Measurements from ENCODE around the gene TNRC6C.
"Not testable (repeated sequence)": the region's sequence is repeated elsewhere in the genome, so short reads cannot be mapped to it uniquely, and the experiment has no call there.

Gene TNRC6C

DNA sequence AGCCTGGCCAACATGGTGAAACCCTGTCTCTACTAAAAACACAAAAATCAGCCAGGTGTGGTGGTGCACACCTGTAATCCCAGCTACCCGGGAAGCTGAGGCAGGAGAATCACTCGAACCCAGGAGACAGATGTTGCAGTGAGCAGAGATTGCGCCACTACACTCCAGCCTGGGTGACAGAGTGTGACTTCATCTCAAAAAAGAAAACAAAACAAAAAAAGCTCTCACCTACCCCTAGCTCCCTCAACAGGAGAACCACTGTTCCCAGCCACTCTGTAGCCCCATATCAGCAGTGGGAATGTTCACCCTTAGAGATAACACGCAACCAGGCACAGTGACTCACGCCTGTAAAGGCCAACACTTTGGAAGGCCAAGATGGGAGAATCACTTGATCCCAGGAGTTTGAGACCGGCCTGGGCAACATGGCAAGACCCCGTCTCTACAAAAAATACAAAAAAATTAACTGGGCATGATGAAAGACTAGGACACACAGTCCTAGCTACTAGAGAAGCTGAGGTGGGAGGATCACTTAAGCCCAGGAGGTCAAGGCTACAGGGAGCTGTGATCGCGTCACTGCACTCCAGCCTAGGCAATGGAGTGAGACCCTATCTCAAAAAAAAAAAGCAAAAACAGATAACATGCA lies 177.5 kb downstream of the TNRC6C start:
- no peak for DNase-seq (ENCODE audit: low read depth in 3 of 3)

DNA sequence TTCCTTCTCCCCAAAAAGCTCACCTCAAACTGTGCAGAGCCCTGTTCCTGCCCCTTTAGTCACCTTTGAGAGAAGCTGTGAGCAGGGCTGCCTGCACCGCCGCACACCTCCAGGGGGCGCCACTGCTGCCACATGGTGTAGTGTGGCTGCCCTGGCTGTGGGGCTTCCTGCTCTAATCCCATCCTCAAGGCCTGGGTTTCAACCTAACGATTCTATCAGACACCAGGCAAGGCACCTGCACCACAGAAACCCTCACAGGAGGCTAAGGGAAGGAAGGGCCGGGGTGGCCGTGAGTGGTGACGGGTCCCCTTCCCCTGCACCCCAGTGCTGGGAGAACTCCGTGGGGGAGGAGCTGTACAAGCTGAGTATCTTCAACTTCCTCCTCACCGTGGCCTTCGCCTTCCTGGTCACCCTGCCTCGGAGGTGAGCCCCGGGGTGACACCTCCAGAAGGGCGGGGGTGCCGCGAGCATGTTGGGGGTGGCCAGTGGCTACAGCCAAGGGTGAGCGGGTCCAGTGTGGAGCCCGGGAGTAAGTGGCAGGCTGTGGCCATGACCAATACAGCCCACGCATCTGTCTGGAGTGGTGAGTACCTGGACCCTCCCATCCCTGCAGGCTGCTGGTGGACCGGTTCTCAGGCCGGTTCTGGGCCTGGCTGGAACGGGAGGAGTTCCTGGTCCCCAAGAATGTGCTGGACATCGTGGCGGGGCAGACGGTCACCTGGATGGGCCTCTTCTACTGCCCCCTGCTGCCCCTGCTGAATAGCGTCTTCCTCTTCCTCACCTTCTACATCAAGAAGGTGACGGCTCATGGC lies 179.1 kb downstream of the TNRC6C start:
- no peak for DNase-seq (ENCODE audit: low read depth in 3 of 3)

DNA sequence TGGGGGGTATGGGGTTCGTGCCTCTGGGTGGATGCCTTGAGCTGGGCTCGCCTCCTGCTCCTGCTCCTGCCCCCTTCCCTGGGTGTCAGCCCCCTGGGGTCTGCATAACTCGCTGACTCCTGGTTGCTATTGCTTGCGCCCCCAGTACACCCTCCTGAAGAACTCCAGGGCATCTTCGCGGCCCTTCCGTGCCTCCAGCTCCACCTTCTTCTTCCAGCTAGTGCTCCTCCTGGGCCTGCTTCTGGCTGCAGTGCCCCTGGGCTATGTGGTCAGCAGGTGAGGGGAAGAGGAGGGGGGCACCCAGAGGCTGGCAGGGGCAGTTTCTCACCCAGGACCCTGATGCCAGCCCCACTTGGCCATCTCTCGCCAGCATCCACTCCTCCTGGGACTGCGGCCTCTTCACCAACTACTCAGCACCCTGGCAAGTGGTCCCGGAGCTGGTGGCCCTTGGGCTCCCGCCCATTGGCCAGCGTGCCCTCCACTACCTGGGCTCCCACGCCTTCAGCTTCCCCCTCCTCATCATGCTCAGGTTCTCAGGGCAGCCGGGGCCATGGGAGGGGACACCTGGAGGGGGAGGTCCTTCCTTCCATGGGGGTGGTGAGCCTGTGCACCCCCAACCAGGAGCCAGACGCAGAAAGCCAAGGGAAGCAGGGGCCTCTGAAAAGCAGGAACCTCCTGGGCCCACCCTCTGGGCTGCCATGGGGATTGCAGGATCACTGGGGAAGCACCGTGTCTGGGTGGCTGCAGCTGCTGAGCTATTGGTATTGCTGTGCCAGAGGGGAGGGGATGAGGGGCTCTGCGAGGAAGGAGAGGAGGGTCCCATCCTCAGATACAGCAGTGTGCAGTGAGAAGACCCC lies 179.9 kb downstream of the TNRC6C start:
- no peak for DNase-seq (ENCODE audit: low read depth in 3 of 3)

DNA sequence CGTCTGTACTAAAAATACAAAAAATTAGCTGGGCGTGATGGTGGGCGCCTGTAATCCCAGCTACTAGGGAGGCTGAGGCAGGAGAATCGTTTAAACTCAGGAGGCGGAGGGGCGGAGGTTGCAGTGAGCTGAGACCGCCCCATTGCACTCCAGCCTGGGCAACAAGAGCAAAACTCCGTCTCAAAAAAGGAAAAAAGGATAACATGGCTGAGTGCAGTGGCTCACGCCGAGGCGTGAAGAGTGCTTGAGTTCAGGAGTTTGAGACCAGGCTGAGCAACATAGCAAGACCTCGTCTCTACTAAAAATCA lies 181.3 kb downstream of the TNRC6C start:
- DNase-seq (ENCODE audit: low read depth in 3 of 3) = not testable (repeated sequence)

DNA sequence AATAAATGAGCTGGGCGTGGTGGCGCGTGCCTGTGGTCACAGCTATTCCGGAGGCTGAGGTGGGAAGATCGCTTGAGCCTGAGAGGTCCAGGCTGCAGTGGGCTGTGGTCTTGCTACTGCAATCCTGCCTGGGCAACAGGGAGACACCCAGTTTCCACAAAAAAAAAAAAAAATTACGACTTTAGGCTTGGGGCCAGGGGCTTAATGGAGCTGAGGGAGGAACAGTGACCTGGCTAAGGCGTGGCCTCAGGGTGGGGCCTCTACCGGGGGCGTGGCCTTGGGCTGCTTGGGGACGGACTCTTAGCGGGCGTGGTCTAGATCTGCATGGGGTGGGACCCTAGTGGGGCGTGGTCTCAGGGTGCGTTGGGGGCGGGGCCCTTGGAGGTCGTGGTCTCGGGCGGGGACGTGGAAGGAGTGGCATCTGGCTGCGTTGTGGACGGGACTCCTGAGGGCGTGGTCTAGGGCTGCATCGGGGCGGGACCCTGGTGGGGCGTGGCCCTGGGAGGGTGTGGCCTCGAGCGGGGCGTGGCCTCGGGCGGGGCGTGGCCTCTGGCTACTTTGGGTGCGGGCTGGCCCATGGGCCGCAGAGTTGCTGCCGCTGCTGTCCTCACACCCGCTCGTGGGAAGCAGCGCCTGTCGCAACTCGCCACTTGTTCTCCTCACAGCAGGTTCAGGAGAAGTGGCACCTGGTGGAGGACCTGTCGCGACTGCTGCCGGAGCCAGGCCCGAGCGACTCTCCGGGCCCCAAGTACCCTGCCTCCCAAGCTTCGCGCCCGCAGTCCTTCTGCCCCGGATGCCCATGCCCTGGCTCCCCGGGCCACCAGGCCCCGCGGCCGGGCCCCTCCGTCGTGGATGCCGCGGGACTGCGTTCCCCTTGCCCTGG lies 181.9 kb downstream of the TNRC6C start:
- peak; percentile 95 to 98 (median 98) for DNase-seq (ENCODE audit: low read depth in 3 of 3)

DNA sequence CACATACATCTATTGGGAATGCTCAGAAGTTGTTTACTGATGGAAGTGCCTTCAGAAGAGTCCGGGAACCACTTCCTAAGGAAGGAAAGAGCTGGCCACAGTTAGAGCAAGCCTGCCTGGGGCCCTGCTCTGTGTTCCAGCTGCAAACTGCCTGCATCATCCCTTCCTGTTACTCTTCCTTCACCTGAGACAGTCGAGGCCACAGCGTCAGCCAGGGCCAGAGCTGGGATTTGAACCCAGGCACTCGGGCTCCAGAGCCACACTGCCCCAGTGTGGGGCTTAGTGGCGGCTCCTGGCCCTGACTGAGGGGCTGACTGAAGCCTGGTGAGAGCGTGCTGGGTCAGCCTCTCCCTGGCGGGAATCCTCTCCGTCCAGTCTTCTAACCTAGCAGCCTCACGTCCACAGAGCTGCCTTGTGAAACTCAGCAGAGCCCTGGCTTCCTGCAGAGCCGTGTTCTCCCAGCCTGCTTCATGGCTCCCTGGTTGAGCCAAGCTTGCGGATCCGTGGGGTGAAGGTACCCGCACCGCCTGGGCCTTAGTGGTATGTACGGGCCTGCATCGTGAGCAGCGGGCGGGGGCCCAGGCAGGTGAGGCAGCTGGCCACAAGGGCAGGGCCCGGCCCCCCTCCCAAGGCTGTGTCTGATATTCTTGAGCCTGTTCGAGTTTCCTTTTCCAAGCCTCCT lies 183.1 kb downstream of the TNRC6C start:
- no peak for DNase-seq (ENCODE audit: low read depth in 3 of 3)

DNA sequence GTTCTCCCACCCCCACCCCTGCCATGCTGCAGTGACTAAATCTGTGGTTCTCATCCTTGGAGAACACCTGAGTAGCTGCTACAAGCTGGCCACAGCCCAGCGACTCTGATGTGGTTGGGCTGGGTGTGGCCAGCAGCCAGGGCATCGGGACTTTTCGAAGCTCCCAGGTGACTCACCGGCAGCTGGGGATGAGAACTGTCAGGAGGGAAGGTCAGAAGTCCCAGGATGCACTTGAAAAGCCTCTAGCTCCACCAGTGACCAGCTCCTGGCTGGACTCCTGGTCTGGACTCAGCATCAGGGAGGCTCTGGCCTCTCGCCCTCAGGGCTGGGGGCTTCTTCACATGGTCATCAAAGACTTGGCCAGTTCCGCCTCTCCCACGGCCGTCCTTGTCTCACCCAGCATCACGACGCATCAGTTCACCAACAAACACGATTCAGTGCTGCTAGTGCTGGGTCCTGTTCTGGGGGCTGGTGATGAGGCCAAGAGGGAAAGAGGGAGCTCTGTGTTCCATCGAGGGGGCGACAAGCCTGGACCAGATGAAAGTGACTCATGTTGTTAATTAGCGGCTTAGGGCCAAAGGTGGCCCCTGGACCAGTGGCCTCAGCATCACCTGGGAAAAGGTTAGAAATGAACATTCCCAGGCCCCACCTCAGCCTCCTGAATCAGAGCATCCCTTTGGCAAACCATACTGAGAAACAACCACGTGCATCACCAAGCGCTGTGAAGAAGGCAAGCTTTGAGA lies 183.8 kb downstream of the TNRC6C start:
- DNase-seq (ENCODE audit: low read depth in 3 of 3) = no peak

DNA sequence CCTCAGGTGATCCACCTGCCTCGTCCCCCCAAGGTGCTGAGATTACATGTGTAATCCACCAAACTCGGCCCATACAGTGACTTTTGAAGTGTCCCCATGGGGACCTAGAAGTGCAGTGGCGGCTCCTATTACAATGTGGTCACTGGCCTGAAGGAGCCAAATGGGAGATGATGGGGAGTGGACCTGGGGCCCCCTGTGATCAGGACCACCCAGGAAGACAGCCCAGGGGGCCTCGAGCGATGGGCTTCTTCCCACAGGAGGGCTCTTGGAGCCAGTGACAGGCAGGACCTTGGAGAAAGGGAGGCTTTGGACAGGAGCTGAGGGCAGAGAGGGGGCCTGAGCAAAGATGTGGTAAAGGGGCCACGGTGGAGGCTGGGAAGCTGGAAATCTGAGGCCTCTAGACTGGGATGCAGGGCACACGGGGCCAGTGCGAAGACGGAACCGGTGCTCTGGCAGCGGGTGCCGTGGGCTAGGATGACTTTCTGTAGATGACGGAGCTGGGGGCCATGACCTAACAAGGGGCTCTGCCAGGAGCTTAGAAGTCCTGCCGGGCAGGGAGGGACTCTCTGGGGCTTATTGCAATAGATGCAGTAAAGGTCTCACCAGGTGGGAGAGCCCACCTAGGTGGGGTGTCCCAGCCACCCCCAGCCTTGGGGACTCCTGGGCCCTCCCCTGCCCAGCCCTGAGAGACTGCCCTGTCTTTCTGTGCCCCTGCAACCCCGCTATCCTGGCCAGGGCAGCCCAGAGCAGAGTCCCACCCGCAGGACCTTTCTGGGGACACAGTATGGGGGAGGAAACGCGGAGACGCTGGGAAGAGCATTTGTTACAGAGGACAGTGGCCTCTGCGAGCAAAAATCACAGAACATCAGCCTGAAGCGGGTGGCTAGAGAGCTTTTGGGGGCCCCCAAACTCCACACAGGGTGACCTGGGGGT lies 185.0 kb downstream of the TNRC6C start:
- no peak for DNase-seq (ENCODE audit: low read depth in 3 of 3)

DNA sequence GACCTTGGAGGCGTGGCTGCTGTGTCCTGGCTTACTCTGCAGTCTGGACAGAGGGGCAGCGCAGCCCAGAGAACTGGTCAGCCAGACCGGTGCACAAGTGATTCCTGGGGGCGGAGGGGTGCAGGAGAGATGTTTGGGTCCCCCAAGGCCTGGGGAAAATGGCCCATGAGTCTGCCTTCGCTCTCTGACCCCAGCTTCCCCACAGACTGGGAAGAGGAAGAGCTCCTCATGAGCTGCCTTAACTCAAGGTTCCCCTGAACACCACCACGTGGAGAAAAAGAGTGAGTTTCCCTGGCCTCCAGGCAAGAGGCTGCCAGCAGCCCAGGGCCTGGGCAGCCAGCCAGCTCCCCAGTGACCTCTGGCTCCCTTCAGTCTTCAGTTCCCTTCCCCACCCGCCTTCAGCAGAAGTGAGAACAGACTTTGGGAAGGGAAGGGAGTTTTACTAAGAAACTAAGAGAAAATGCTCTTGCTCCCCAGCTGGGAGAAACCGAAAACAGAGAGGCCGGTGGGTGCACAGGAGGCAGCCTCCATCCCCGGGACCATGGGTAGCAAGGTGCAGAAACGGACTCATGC lies 185.7 kb downstream of the TNRC6C start:
- DNase-seq (ENCODE audit: low read depth in 3 of 3) = no peak

DNA sequence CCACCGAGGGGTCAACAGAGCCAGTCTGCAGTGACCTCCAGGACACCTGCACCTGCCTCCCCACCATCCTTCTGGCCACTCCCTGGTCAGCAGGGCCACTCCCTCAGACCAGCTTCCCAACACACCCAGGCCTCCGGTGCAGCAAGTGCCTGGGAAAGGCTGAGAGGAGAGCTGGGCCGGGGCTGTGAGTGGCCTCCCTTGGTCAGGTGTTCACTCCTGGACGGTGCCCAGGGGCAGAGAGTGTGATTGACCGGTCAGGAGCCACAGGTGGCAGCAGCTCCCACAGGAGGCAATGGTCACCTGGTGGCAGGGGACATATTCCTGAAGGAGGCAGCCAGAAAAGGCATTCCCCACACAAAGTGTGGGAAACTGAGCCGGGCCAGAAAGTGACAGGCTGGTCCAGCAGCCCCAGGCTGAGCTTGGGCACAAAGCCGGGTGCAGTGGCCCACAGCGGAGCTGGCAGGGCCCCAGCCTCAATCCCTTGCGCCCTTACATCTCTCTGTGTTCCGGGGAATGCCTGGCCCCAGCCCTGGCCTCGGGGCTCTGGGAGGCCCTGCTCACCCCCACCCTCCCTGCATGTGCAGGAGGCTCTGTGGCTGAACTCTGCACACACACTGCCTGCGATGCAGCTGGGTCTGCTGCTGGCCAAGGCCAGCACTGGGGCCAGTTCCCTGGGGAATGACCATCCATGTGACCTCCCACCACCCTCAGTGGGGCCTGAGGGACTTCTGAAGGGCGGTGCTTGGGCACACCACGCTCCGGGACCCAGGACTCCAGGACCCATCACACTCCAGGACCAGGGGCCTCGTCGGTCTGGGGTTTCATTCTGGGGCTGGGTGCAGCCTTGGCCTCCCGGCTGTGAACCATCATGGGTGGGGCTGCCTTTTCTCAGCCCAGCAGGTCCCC lies 186.5 kb downstream of the TNRC6C start:
- DNase-seq (ENCODE audit: low read depth in 3 of 3) = no peak

DNA sequence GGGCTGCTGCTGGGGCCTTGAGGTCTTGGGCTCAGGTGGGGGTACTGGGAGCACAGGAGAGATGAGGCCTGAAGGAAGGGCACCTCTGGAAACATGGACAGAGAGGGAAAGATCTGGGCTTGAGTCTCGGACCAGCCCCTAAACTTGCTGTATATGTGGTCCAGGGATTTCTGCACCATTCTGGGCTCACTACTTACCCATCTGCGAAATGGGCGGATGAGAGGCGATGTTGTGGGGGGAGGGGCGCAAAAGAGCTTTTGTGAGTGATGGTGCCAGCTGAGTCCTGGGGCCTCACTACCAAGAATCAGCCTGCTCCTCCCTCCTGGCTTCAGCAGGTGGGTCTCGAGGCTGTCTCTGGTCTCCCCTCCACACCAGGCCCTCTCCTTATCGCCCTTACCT lies 188.0 kb downstream of the TNRC6C start:
- DNase-seq (ENCODE audit: low read depth in 3 of 3) = no peak

DNA sequence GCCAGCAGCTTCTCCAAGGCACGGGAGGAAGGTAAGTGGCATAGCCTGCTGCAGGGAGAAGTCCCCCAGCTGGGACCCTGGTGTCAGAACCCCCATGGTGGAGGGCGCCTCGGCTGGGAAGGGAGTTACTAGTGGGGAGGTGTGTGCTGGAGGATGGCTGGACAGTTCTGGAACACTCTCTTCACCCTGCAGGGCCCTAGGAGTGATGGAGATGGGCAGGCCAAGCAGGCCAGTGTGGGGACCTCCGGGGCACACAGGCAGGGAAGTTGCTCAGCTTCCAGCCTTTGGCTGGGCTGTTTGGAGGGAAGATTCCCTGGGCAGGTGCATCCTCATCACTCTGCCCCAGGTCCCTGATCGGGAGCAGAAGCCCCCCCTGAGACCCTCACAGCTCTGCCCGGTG lies 188.4 kb downstream of the TNRC6C start:
- DNase-seq (ENCODE audit: low read depth in 3 of 3) = no peak

DNA sequence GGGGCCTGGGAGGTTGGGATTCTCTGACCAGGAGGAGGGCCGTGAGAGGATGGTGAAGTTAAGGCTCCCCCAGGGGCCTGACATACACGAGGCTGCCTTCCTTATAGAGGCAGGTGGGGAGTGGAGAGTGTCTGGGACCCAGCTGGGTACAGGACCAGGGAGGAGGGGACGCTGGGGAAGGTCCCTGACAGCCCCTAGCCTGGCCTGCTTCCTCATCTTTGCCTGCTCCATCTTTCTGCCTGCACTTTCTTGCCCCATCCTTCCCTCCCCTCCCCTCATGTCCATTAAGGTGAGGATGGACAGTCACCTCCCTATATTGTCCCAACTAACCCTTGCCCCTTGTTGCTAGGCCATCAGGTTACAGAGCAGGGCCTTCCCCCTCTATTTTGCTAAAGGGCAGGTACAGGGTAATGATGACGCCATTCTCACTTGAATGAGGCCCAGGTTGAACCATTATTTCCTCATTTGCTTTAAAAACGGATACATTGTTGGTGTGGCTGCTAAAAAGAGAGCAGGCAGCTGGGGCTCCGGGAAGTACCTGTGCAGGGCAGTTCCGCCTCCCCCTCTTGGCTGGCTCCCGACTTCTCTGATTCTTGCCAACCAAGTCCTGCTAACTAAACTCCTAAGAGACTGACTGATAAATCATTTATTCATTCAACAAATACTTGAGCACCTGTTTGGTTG lies 189.0 kb downstream of the TNRC6C start:
- no peak for DNase-seq (ENCODE audit: low read depth in 3 of 3)

DNA sequence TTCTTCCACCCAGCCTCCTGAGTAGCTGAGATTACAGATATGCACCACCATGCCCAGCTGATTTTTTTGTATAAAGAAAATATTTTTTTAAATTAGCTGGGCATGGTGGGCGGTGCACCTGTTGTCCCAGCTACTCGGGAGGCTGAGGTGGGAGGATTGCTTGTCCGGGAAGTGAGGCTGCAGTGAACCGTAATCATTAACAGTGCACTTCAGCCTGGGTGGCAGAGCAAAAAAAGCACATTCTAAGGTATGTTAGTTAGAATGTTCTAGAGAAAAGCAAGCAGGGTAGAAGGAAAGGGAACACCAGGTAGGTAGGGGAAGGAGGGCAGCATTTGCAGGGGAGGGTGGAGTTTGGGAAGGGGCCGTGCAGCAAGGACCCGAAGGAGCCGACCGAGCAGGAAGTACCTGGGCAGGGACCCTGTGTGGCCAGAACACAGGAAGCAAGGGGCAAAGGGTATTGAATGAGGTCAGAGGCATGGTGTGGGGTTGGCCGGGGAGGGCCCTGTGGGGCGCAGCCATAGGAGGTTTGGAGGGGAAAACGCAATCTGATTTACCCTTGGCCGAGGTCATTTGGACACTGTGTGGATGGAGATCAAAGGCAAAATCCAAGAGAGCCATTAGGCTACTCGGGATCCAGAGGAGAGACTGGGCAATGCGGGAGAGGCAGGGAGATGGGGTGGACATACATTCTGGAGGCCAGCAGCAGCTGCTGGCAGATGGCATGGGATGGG lies 189.9 kb downstream of the TNRC6C start:
- no peak for DNase-seq (ENCODE audit: low read depth in 3 of 3)

DNA sequence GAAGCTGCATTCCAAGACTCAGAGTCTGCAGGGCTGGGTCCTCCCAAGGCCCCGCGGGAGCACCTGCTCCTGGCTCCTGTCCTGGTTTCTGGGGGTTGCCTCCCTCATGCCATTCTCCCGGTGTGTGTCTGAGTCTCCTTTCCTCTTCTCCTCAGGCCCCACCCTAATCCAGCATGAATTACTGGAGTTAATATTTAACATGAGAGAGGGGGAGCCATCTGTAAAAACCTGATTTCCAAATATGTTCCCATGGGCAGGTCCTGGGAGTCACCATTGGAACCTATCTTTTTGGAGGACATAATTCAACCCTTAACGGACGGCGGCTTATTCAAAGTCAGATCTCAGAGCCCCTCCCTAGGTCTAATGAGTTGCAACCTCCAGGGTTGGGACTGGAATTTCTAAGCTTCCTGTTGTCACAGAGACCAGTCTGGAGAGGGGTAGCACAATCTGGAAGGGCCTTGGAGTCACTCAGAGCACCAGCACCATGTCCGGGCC lies 193.1 kb downstream of the TNRC6C start:
- no peak for DNase-seq (ENCODE audit: low read depth in 3 of 3)
